Measurements from ENCODE around the gene MYEF2. TPM values are rescaled to one million over a fixed set of nuclear protein-coding genes. Genes with fewer than 3 reads are reported as not detected.

MYEF2 gene
- polyA plus RNA-seq, 1 experiment = 5.5 TPM

DNA sequence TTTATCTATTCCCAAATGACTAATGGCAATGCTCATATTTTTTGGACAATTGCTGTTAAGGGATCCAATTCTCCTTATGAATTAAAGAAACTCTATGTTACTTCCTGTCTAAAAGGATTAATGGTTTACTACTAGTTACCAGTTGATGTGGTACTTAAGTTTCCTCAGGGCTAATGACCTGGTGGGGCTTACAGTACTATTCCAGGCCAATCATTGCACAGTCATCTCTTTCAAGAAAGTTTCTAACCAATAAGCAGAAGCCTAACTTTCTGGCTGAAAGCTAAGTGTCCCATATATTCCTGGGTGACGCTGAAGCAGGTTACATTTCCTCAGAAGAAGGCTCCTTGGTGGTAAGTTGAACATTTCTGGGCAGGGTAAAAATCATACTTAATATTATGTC, 27.9 kb upstream of the MYEF2 start, which contains the start of gene SLC12A1:
Gene SLC12A1, plus strand, starts transcription at position 322 of the 400 bp plus-strand sequence. CDS start 1,418 bp downstream, outside the sequence.
- DNase-seq (ENCODE audit: low read depth) = no peak
- Histone ChIP-seq H3K36me3 (ENCODE audit: control insufficient read depth, insufficient read depth, low read length) (no peaks in the 10 kb centered on the region), H3K4me3 (ENCODE audit: low read depth, low read length) (no peak within 1 kb of the TSS), H3K27me3 (ENCODE audit: control insufficient read depth, insufficient read depth, low read length) (no peaks in the 10 kb centered on the region)
- POLR2A ChIA-PET = no interaction called here
- CTCF ChIA-PET = no interaction called here
- TF ChIP-seq, protein P1, sequence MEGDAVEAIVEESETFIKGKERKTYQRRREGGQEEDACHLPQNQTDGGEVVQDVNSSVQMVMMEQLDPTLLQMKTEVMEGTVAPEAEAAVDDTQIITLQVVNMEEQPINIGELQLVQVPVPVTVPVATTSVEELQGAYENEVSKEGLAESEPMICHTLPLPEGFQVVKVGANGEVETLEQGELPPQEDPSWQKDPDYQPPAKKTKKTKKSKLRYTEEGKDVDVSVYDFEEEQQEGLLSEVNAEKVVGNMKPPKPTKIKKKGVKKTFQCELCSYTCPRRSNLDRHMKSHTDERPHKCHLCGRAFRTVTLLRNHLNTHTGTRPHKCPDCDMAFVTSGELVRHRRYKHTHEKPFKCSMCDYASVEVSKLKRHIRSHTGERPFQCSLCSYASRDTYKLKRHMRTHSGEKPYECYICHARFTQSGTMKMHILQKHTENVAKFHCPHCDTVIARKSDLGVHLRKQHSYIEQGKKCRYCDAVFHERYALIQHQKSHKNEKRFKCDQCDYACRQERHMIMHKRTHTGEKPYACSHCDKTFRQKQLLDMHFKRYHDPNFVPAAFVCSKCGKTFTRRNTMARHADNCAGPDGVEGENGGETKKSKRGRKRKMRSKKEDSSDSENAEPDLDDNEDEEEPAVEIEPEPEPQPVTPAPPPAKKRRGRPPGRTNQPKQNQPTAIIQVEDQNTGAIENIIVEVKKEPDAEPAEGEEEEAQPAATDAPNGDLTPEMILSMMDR (IDR thresholded peaks at IDR 0.05; ENCODE audit: insufficient read depth, low read depth, low read length) = no peak

DNA sequence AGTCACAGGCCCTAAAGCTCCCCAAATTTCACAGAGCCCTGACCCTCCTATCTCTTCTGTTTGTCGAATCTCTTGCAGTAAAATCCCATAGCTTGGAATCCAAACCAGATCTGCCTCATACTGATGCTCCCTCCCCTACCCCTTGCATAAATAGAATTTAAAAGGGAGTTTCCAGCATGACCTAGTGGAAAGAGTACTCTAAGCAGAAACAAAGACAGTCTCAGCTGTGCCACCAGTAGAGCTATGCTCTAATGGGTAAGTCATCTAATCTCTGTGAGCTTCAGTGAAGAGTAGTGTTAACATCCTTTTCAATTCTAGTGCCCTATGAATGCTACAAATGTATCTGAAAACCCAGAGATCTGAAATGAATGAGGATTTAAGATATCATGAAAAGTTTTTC, 24.0 kb upstream of the MYEF2 start:
- TF ChIP-seq, protein P1 (IDR thresholded peaks at IDR 0.05; ENCODE audit: insufficient read depth, low read depth, low read length) = no peak
- no peaks in the 10 kb centered on the region for H3K27me3 ChIP-seq (ENCODE audit: control insufficient read depth, insufficient read depth, low read length)
- ChIA-PET POLR2A (no interaction called here), CTCF (no interaction called here)
- no peak overlapping the region for H3K4me3 ChIP-seq (ENCODE audit: low read depth, low read length)
- H3K36me3 ChIP-seq (ENCODE audit: control insufficient read depth, insufficient read depth, low read length) = no peaks in the 10 kb centered on the region
- no peak for DNase-seq (ENCODE audit: low read depth)

DNA sequence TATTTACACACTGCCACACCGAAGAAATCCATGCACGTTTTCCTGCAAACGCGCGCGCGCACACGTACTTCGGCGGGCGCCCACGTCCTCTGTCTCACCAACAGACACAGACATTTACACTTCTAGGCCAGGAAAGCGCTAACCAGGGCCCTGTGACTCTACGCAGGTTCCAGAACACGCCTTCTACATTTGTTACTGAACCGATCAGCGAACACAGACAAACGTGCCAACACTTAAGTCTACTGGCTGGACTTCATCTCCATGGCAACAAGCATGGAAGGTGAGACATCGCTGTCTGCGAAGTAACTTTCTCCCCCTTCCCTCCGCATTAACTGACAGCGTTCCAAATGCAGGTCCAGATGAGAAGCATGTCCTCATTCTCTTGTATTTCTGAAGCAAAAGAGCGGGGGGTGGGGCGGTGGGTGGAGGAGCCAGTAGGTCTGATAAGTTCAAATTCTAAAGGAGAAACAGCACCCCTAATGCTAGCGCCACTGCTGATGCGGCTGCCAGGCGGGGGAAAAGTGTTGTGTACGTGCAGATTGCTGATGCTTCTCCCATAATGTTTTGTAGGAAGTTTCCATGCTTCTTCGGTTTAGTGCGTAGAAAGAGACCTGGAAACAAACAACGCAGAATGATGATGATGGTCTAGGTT, 13.6 kb upstream of the MYEF2 start, which contains the start of gene CTXN2:
Gene CTXN2, plus strand, starts transcription at position 92 of the 652 bp plus-strand sequence. CDS start 9,636 bp downstream, outside the sequence.
- H3K4me3 ChIP-seq (ENCODE audit: low read depth, low read length) = no peak within 1 kb of the TSS
- ChIA-PET POLR2A (no interaction called here), CTCF (no interaction called here)
- no peaks in the 10 kb centered on the region for H3K36me3 ChIP-seq (ENCODE audit: control insufficient read depth, insufficient read depth, low read length)
- no peak for DNase-seq (ENCODE audit: low read depth)
- peaks cover 3% of the 10 kb centered on the region; the same call in 1 of the 2 replicates for H3K27me3 ChIP-seq (ENCODE audit: control insufficient read depth, insufficient read depth, low read length)
- TF ChIP-seq, protein P1 (IDR thresholded peaks at IDR 0.05; ENCODE audit: insufficient read depth, low read depth, low read length) = no peak

DNA sequence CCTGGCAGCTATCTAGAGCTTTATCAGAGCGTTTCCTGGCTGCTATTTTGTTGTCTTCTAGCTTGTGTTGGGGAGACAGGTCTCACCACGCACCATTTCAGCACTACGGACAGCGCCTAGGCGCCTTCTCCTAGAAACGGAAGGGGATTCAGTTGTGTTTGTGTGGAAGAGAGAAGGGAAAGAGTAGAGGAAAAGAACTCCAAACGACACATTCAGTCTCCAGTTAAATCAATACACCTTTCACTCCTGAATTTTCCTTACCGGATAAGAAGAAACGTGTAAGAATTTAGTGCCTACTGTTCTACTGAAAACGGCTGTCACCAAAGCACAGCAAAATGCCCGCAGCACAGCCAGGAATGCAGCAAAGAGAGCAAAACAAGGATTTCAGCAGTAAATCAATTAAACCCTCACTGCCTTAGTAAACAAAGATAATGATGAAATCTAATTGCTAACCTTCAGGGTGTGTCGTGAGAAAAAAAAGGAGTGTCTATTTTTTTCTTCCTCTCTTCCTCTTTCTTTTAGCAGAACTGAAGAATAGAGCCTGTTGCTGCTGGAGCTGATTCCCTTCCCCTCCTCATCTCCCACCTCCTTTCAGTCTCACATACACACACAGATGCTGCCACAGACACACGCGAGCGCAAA, 13.0 kb upstream of the MYEF2 start:
- no peak overlapping the region for H3K4me3 ChIP-seq (ENCODE audit: low read depth, low read length)
- POLR2A ChIA-PET = interaction anchor here (0.6 kb wide), 1 partner anchor 105 kb away, joined by 3 read pairs; no protein-coding TSS in a partner anchor
- TF ChIP-seq, protein P1 (IDR thresholded peaks at IDR 0.05; ENCODE audit: insufficient read depth, low read depth, low read length) = no peak
- DNase-seq (ENCODE audit: low read depth) = no peak
- H3K36me3 ChIP-seq (ENCODE audit: control insufficient read depth, insufficient read depth, low read length) = no peaks in the 10 kb centered on the region
- CTCF ChIA-PET = no interaction called here
- H3K27me3 ChIP-seq (ENCODE audit: control insufficient read depth, insufficient read depth, low read length) = peaks cover 3% of the 10 kb centered on the region; the same call in 1 of the 2 replicates

- POLR2A ChIA-PET = no interaction called here
- no peaks in the 10 kb centered on the region for H3K36me3 ChIP-seq (ENCODE audit: control insufficient read depth, insufficient read depth, low read length)
- CTCF ChIA-PET = no interaction called here
- TF ChIP-seq, protein P1 (IDR thresholded peaks at IDR 0.05; ENCODE audit: insufficient read depth, low read depth, low read length) = no peak
- H3K4me3 ChIP-seq (ENCODE audit: low read depth, low read length) = no peak overlapping the region
- no peak for DNase-seq (ENCODE audit: low read depth)
- H3K27me3 ChIP-seq (ENCODE audit: control insufficient read depth, insufficient read depth, low read length) = no peaks in the 10 kb centered on the region
These were observed 8.2 kb upstream of the MYEF2 start for GRCh38 chr15:48186271-48186670.
